Neural cell (in vitro differentiated cells): Measurements from ENCODE around the gene CARD9.

Source experiments
- CTCF ChIP-seq: fragments of 450-650 bp; IDR thresholded peaks from 2 replicates; pipeline ENCODE4 v1.5.1; 2014; ENCODE audit warnings: antibody characterized with exemption, mild to moderate bottlenecking, moderate library complexity; ENCODE audit not compliant: poor library complexity, severe bottlenecking
- EP300 ChIP-seq: fragments of 450-650 bp; conservative IDR thresholded peaks from 2 replicates; pipeline ENCODE4 v1.6.1; 2014; ENCODE audit warnings: antibody characterized with exemption, mild to moderate bottlenecking, moderate library complexity; ENCODE audit not compliant: poor library complexity, severe bottlenecking
- EZH2 ChIP-seq: fragments of 200-600, 300-800 bp; shearing (Covaris generic), sonication (generic); IDR thresholded peaks from 2 replicates; pipeline ENCODE4 v1.6.1; 2014; ENCODE audit warnings: antibody characterized with exemption, low read length, borderline replicate concordance, mild to moderate bottlenecking; ENCODE audit not compliant: insufficient read depth, poor library complexity, severe bottlenecking
- MXI1 ChIP-seq: fragments of 450-650 bp; conservative IDR thresholded peaks from 2 replicates; pipeline ENCODE4 v1.6.1; 2014; ENCODE audit warnings: antibody characterized with exemption, mild to moderate bottlenecking; ENCODE audit not compliant: poor library complexity, severe bottlenecking
- POLR2AphosphoS5 ChIP-seq: IDR thresholded peaks from 2 replicates; pipeline ENCODE4 v1.6.1; 2012
- REST ChIP-seq: IDR thresholded peaks from 2 replicates; pipeline ENCODE4 v1.6.1; 2012; ENCODE audit warnings: borderline replicate concordance
- TAF1 ChIP-seq: IDR thresholded peaks from 2 replicates; pipeline ENCODE4 v1.6.1; 2012; ENCODE audit warnings: low read depth

GRCh38 chr9:136324501-136325300, 48.8 kb downstream of the CARD9 start:
- no peak for TF ChIP-seq CTCF
- TF ChIP-seq REST = no peak
- no peak for TF ChIP-seq EZH2
- TF ChIP-seq POLR2AphosphoS5 = no peak
- no peak for TF ChIP-seq MXI1
- no peak for TF ChIP-seq EP300
- TF ChIP-seq TAF1 = no peak
